Measurements from ENCODE around the gene KLF2.

The KLF2 gene

GRCh38 chr19:16315825-16316505, 8.7 kb upstream of the KLF2 start:
- TF ChIP-seq, protein P1, sequence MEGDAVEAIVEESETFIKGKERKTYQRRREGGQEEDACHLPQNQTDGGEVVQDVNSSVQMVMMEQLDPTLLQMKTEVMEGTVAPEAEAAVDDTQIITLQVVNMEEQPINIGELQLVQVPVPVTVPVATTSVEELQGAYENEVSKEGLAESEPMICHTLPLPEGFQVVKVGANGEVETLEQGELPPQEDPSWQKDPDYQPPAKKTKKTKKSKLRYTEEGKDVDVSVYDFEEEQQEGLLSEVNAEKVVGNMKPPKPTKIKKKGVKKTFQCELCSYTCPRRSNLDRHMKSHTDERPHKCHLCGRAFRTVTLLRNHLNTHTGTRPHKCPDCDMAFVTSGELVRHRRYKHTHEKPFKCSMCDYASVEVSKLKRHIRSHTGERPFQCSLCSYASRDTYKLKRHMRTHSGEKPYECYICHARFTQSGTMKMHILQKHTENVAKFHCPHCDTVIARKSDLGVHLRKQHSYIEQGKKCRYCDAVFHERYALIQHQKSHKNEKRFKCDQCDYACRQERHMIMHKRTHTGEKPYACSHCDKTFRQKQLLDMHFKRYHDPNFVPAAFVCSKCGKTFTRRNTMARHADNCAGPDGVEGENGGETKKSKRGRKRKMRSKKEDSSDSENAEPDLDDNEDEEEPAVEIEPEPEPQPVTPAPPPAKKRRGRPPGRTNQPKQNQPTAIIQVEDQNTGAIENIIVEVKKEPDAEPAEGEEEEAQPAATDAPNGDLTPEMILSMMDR (IDR thresholded peaks at IDR 0.05), result no peak
- Histone ChIP-seq H3K27me3 (peaks cover 8% of the 10 kb centered on the region), H3K4me3 (ENCODE audit: low read depth in 1 of 2, low read length in 1 of 2) (peak overlapping the region; percentile 62 to 75), H3K36me3 (no peaks in the 10 kb centered on the region), H3K27ac (peak overlapping the region; percentile 90), H3K9me3 (no peaks in the 10 kb centered on the region), H3K4me1 (ENCODE audit: control insufficient read depth in 1 of 2, insufficient read depth in 1 of 2, low read depth in 1 of 2, low read length in 1 of 2) (peaks cover 31 to 37% of the 10 kb centered on the region in 2 experiments)

DNA sequence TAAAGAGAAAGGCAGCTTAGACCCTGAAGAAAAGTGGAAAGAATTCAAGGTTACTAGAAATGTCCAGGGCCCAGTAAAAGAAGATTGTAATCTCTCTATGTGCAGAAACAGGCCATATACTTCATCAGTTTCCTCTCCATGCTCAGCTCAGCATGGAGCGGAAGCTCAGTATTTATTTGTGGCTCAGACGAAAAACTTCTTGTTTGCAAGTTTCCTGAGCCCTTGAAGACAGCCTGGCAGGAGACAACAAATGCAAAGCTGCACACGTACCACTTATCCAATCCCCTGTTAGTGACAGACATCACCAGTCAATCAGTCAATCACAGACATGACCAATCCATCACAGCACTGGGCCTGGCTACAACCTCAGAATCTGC, 8.1 kb upstream of the KLF2 start:
- TF ChIP-seq, protein P1 (IDR thresholded peaks at IDR 0.05), result no peak
- H3K27ac ChIP-seq, result peak overlapping the region; percentile 90
- peak overlapping the region; percentile 62 to 75 for H3K4me3 ChIP-seq (ENCODE audit: low read depth in 1 of 2, low read length in 1 of 2)
- H3K9me3 ChIP-seq, result no peaks in the 10 kb centered on the region
- H3K36me3 ChIP-seq, result no peaks in the 10 kb centered on the region
- peaks cover 31 to 37% of the 10 kb centered on the region in 2 experiments for H3K4me1 ChIP-seq (ENCODE audit: control insufficient read depth in 1 of 2, insufficient read depth in 1 of 2, low read depth in 1 of 2, low read length in 1 of 2)
- H3K27me3 ChIP-seq, result peaks cover 13% of the 10 kb centered on the region

- Histone ChIP-seq H3K36me3 (no peaks in the 10 kb centered on the region), H3K27me3 (peaks cover 16% of the 10 kb centered on the region), H3K4me3 (ENCODE audit: low read depth in 1 of 2, low read length in 1 of 2) (no peak overlapping the region), H3K4me1 (ENCODE audit: control insufficient read depth in 1 of 2, insufficient read depth in 1 of 2, low read depth in 1 of 2, low read length in 1 of 2) (peaks cover 49 to 54% of the 10 kb centered on the region in 2 experiments), H3K27ac (no peak overlapping the region), H3K9me3 (no peaks in the 10 kb centered on the region)
- TF ChIP-seq, protein P1 (IDR thresholded peaks at IDR 0.05), result no peak
These were observed 5.1 kb upstream of the KLF2 start for GRCh38 chr19:16319481-16319880.

- Histone ChIP-seq H3K4me1 (ENCODE audit: control insufficient read depth in 1 of 2, insufficient read depth in 1 of 2, low read depth in 1 of 2, low read length in 1 of 2) (peaks cover 36 to 39% of the 10 kb centered on the region in 2 experiments), H3K36me3 (peaks cover 12% of the 10 kb centered on the region), H3K27ac (no peak overlapping the region), H3K4me3 (ENCODE audit: low read depth in 1 of 2, low read length in 1 of 2) (no peak overlapping the region), H3K27me3 (peaks cover 16% of the 10 kb centered on the region), H3K9me3 (no peaks in the 10 kb centered on the region)
- TF ChIP-seq, protein P1 (IDR thresholded peaks at IDR 0.05), result no peak
These were observed 3.6 kb upstream of the KLF2 start for GRCh38 chr19:16320987-16321386.

GRCh38 chr19:16325161-16325527, 518 bp downstream of the KLF2 start:
- peak overlapping the region; percentile 95 to 100 for H3K4me3 ChIP-seq (ENCODE audit: low read depth in 1 of 2, low read length in 1 of 2)
- peaks cover 35% of the 10 kb centered on the region for H3K36me3 ChIP-seq
- TF ChIP-seq, protein P1 (IDR thresholded peaks at IDR 0.05), result no peak
- peaks cover 16% of the 10 kb centered on the region for H3K27me3 ChIP-seq
- H3K4me1 ChIP-seq (ENCODE audit: control insufficient read depth in 1 of 2, insufficient read depth in 1 of 2, low read depth in 1 of 2, low read length in 1 of 2), result peaks cover 35 to 57% of the 10 kb centered on the region in 2 experiments
- H3K9me3 ChIP-seq, result no peaks in the 10 kb centered on the region
- H3K27ac ChIP-seq, result peak overlapping the region; percentile 98
